Inferior parietal cortex (tissue), 1 donor: ENCODE measurements around the gene ACSL5.

Source experiments
- DNase-seq: peaks from one replicate; pipeline ENCODE4 v3.0.0-alpha.2; 2016; ENCODE audit errors: extremely low spot score

The ACSL5 gene

DNA sequence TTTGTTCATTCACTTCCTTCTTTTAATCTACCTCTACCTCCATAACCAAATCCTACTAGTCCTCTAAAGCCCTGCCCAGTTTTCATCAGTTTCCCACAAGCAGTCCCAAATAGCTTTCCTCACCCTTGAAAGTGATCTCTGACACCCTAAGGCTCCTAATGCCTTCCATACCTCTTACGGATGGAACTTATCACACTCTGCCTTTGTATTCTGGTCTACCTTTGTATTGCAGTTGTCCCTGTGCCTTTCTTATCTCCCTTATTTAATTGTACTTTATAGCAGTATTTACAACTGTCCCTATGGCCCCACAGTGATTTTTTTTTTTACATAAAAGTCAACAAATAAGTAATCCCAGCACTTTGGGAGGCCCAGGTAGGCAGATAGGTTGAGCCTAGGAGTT, 33.8 kb downstream of the ACSL5 start:
- no peak for DNase-seq

GRCh38 chr10:112409299-112409698, 35.4 kb downstream of the ACSL5 start:
- DNase-seq = no peak

GRCh38 chr10:112409755-112410154, 35.8 kb downstream of the ACSL5 start:
- no peak for DNase-seq

DNA sequence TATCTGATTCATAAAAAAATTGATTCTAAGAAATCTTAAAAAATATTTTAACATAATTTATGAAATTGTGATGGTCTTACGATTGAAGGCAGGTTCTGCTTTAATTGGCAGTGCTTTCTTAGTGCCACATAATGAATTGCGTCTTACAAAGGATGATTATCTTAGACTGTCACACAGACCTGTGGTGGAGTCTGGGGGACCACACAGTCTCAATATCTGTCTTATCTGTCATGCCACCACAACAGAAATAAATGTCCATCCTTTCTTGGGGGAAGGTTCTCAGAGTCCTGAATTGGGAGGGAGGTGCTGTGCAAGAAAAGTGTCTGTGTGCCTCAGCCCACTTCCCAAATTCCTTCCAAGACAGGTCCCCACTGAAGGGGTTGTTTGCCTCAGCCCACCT, 38.8 kb downstream of the ACSL5 start:
- DNase-seq = no peak

GRCh38 chr10:112421731-112422130, 47.8 kb downstream of the ACSL5 start:
- no peak for DNase-seq

DNA sequence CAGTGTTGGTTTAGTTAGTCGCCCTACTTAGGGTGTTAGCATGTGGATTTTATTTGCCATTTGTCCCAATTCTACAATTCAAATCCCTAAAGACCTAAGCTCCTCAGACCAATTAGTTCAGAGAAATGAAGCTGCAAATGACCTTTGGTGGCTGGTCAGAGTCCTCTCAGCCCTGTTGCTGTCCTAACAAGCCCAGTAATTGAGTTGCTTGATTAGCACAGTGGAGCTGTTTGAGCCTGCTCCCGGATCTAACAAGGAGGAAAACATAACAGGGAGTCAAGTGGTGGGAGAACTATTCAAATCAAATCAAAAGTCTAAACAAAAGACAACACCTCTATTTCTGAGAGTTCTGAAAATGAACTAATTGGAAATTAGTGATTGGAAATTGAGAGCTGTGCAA, 50.7 kb downstream of the ACSL5 start:
- DNase-seq = no peak

- no peak for DNase-seq
Observed at GRCh38 chr10:112426111-112426510, 52.2 kb downstream of the ACSL5 start.

- DNase-seq = no peak
Observed at GRCh38 chr10:112429147-112429546, 55.2 kb downstream of the ACSL5 start.

- DNase-seq = no peak
Observed at GRCh38 chr10:112429654-112430230, 55.8 kb downstream of the ACSL5 start.

DNA sequence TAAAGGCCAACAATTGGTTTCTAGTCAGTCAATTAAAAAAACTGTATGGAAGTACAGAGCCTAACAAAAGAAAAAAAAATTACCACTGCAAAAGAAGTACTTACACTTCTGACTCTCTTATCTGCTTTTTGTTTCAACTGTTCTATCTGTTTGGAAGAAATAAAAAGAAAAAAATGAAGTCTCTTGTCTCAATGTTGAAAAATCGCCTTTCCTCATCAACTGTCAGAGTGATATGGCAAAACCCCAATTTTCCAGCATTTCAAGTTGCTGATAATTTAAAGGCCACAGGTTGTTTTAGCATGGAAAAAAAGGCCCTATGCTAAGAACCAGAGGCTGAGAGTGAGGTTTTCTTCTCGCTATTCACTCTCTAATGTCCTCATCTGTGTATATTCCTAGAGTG, 59.2 kb downstream of the ACSL5 start:
- no peak for DNase-seq

GRCh38 chr10:112434988-112435619, 61.2 kb downstream of the ACSL5 start:
- peak; percentile 32 for DNase-seq

DNA sequence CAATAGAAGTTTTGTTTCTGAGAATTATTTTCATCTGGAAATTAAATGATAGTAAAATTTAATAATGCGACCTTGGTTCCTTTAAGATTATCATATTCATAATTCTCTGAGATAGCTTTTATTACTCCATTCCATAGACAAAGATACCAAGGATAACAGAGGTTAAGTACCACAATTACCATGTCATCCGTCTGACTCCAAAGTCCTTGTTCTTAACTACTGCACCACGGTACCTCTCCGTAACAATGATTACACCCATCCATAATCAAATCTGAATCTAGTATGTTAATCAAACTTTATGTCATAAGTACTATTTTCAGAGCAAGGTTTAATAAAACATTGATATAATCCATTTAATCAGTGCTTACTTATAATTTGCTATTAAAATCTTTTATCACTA, 64.4 kb downstream of the ACSL5 start:
- DNase-seq = no peak

GRCh38 chr10:112441520-112441919, 67.6 kb downstream of the ACSL5 start:
- DNase-seq = no peak

GRCh38 chr10:112442063-112442462, 68.1 kb downstream of the ACSL5 start:
- DNase-seq = no peak

GRCh38 chr10:112446055-112446854, 72.3 kb downstream of the ACSL5 start:
- no peak for DNase-seq

- DNase-seq = peak; percentile 92
Observed at GRCh38 chr10:112446855-112447619, 73.1 kb downstream of the ACSL5 start, which contains the start of the genes VTI1A and ZDHHC6. TSS of gene VTI1A (plus strand) at chr10:112447215. CDS start at chr10:112447374, 159 bp downstream. TSS of gene ZDHHC6 (minus strand) at chr10:112446914. CDS start at chr10:112445436, 1,478 bp downstream.

DNA sequence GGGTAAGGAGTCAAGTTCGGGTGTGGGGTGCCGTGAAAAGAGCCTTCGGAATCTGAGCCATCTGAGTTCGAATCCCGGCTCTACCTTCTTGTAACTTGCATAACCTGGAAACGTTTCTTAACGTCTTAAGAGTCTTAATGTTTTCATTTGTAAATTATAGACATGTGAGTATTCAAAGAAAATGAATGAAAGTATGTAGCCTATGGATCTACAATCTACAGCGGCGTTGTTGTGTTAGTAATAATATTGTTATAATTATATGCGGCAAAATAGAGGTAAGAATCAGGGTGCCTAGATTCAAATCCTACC, 73.7 kb downstream of the ACSL5 start:
- DNase-seq = no peak

DNA sequence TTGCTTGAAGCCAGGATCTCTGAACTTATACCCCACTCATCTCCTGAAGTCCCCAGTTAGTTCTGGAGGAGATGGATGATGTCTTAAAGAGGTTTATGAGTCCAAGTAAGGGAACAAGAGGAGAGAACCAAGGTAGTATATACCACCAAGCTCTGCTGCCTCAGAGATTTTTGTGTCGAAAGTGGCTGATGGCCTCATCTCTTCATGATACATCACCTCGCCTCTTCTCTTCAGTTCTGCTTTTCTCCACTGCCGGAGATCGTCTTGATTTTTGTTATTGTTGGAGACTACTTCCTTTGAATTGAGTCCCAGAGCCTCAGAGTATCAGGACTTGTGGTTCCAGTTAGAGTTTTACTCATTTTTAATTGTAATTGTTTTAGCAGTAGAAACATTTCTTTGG, 75.0 kb downstream of the ACSL5 start:
- no peak for DNase-seq

GRCh38 chr10:112454910-112455779, 81.2 kb downstream of the ACSL5 start:
- DNase-seq = no peak

- no peak for DNase-seq
Observed at GRCh38 chr10:112456533-112456932, 82.6 kb downstream of the ACSL5 start.

GRCh38 chr10:112460366-112460765, 86.5 kb downstream of the ACSL5 start:
- DNase-seq = no peak
